Ishikawa (cell line): ENCODE measurements around the gene LARP6.

Experiments
- CEBPB ChIP-seq: IDR thresholded peaks from 2 replicates; pipeline ENCODE4 v1.6.1; 2012
- CREB1 ChIP-seq: IDR thresholded peaks from 2 replicates; pipeline ENCODE4 v1.6.1; 2012; ENCODE audit warnings: low read depth
- EGR1 ChIP-seq: IDR thresholded peaks from 2 replicates; pipeline ENCODE4 v1.6.1; 2012
- EP300 ChIP-seq: IDR thresholded peaks from 2 replicates; pipeline ENCODE4 v1.6.1; 2012; ENCODE audit warnings: borderline replicate concordance
- FOXM1 ChIP-seq: IDR thresholded peaks from 2 replicates; pipeline ENCODE4 v1.6.1; 2012; ENCODE audit warnings: low read depth, borderline replicate concordance
- NFIC ChIP-seq: IDR thresholded peaks from 2 replicates; pipeline ENCODE4 v1.6.1; 2012
- RAD21 ChIP-seq: IDR thresholded peaks from 2 replicates; pipeline ENCODE4 v1.6.1; 2012; ENCODE audit warnings: low read depth
- TAF1 ChIP-seq: IDR thresholded peaks from 2 replicates; pipeline ENCODE4 v1.6.1; 2012; ENCODE audit warnings: low read depth, mild to moderate bottlenecking
- TCF12 ChIP-seq: IDR thresholded peaks from 2 replicates; pipeline ENCODE4 v1.6.1; 2012; ENCODE audit warnings: low read depth
- TEAD4 ChIP-seq: IDR thresholded peaks from 2 replicates; pipeline ENCODE4 v1.6.1; 2012
- YY1 ChIP-seq: IDR thresholded peaks from 2 replicates; pipeline ENCODE4 v1.6.1; 2012; ENCODE audit warnings: low read depth
- TF ChIP-seq, protein P1 (sequence below): IDR thresholded peaks from 2 replicates; pipeline ENCODE4 v1.6.1; 2012
- TF ChIP-seq, protein P2 (sequence below): IDR thresholded peaks from 2 replicates; pipeline ENCODE4 v1.6.1; 2012
- TF ChIP-seq, protein P3 (sequence below): IDR thresholded peaks from 2 replicates; pipeline ENCODE4 v1.6.1; 2012; ENCODE audit warnings: low read depth, mild to moderate bottlenecking

The LARP6 gene

DNA sequence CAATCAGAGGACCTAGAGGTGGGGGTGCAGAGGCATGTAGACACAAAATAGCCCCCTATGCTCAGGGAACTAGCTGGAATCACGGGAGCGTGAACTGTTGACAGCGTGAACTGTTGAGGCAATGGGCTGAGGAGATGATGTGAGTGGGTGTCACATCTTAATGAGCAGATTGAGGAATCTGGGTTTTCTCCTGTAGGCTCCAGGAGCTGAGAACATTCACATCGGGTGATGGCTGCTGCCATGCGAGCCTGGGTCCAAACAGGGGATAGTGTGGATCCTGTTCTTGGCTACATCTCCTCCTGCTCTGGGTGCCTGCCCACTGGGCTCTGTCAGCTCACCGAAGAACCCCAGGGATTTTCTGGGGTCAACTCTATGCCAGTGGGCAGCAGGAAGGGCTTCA, 2.1 kb downstream of the LARP6 start:
- TF ChIP-seq RAD21: no peak

DNA sequence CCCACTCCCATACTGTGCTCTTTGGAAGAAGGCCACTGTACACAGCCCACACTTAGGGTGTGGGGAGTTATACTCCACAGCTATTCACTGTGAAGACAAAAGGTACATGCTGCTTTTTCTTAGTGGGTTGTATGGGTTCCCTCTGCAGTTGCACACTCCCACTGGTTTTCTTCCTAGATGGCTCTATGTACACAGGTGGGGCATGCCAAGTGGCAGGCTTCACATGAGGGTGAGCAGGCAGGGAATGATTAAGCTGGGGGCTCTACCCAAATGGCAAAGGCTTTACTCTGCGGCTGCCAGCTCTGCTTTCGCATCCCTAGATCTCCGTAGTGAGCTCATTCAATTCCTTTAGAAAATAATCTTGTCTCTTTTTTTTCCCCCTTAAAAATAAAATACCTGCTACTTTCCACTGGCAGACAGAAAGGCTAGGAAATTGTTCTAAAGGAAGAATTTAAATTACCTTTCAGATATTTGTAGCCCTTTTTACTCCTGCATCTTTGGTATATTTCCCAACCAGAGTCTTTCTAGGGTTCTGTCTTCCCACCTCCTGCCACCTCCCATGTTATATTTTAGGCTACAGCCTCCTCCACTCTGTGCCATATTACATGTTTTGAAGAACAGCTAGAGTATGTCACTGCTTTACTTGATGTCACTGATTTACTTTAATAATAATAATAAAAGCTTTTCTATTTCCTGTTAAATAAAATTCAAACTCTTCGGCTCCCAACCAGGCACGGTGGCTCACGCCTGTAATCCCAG, 8.2 kb downstream of the LARP6 start:
- TF ChIP-seq TEAD4 (no peak), EGR1 (no peak), FOXM1 (no peak), RAD21 (no peak)
- TF ChIP-seq, protein P1, sequence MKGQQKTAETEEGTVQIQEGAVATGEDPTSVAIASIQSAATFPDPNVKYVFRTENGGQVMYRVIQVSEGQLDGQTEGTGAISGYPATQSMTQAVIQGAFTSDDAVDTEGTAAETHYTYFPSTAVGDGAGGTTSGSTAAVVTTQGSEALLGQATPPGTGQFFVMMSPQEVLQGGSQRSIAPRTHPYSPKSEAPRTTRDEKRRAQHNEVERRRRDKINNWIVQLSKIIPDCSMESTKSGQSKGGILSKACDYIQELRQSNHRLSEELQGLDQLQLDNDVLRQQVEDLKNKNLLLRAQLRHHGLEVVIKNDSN: no peak

DNA sequence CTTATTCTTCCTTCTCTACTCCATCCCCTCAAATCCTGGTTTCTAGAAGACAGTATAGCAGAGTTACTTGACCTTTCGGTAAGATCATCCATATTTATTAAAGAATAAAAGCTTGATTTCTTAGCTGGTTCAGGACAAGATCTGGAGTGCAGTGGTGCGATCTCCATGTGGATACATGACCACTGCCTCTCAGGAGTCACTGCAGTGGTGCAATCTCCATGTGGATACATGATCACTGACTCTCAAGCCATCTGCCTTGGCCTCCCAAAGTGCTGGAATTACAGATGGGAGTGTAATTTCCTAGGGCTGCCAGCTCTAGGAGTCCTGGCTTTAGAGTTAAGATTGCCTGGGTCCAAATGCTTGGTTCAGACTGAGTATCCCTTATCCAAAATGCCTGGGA, 16.5 kb downstream of the LARP6 start:
- no peak for TF ChIP-seq EP300
- no peak for TF ChIP-seq YY1
- TF ChIP-seq RAD21: no peak
- TF ChIP-seq TEAD4: no peak
- TF ChIP-seq TCF12: no peak
- TF ChIP-seq CREB1: no peak
- TF ChIP-seq TAF1: no peak
- TF ChIP-seq, protein P1: no peak
- no peak for TF ChIP-seq FOXM1
- TF ChIP-seq, protein P2, sequence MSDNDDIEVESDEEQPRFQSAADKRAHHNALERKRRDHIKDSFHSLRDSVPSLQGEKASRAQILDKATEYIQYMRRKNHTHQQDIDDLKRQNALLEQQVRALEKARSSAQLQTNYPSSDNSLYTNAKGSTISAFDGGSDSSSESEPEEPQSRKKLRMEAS: no peak
- TF ChIP-seq, protein P3, sequence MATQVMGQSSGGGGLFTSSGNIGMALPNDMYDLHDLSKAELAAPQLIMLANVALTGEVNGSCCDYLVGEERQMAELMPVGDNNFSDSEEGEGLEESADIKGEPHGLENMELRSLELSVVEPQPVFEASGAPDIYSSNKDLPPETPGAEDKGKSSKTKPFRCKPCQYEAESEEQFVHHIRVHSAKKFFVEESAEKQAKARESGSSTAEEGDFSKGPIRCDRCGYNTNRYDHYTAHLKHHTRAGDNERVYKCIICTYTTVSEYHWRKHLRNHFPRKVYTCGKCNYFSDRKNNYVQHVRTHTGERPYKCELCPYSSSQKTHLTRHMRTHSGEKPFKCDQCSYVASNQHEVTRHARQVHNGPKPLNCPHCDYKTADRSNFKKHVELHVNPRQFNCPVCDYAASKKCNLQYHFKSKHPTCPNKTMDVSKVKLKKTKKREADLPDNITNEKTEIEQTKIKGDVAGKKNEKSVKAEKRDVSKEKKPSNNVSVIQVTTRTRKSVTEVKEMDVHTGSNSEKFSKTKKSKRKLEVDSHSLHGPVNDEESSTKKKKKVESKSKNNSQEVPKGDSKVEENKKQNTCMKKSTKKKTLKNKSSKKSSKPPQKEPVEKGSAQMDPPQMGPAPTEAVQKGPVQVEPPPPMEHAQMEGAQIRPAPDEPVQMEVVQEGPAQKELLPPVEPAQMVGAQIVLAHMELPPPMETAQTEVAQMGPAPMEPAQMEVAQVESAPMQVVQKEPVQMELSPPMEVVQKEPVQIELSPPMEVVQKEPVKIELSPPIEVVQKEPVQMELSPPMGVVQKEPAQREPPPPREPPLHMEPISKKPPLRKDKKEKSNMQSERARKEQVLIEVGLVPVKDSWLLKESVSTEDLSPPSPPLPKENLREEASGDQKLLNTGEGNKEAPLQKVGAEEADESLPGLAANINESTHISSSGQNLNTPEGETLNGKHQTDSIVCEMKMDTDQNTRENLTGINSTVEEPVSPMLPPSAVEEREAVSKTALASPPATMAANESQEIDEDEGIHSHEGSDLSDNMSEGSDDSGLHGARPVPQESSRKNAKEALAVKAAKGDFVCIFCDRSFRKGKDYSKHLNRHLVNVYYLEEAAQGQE: no peak
- no peak for TF ChIP-seq EGR1
- no peak for TF ChIP-seq NFIC

DNA sequence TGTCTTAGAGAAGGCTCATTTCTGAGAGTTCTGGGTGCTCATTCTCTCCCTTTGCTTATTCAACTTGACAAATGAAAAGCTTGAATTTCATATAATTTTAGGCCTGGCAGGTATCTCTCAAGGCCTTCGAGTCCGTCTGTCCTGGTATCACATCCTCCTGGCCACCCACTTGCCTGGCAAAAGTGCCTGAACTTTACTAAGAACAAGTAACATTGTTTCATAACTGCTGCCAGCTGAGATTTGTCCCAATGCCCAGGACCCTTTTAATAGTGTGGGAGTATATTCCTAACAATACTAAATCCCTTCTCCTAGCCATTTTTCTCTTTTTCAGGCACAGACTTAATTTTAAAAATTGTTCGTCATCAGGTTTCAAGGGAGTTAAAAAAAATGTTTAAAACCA, 18.1 kb downstream of the LARP6 start:
- no peak for TF ChIP-seq EGR1
- TF ChIP-seq EP300: no peak
- no peak for TF ChIP-seq TAF1
- TF ChIP-seq, protein P3: no peak
- TF ChIP-seq TEAD4: no peak
- TF ChIP-seq, protein P1: no peak
- TF ChIP-seq CEBPB: no peak
- TF ChIP-seq, protein P2: no peak

DNA sequence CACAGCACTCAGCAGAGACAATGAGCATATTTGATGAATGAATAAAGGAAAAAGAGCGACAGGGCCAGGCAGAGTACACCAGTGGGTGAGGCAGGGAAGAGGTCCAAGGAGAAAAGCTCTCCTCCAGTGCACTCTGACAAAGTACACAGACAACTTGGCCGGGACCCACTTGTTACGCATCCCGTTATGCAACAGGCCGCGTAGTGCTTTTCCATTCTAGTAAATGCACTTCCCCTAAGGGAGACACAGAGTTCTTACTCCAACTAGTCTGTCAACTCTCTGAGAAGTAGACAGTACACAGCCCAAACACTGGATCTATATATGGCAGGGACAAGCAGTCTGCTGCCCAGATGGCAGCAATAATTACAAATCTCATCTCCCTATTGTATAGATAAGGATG, 18.5 kb downstream of the LARP6 start:
- TF ChIP-seq, protein P3: no peak
- TF ChIP-seq EP300 (no peak), EGR1 (no peak), NFIC (no peak), CEBPB (no peak), TCF12 (no peak), TAF1 (no peak)
